ENCODE data around the gene SEC14L5.

The SEC14L5 gene

GRCh38 chr16:5027575-5028235, 69.6 kb downstream of the SEC14L5 start:
- no peak for TF ChIP-seq CTCF (IDR thresholded peaks at IDR 0.05; ENCODE audit: control insufficient read depth, extremely low read depth, insufficient read depth)
- no peak overlapping the region for H3K4me3 ChIP-seq (ENCODE audit: low read depth, low read length)
- DNase-seq (ENCODE audit: low read depth), result no peak

GRCh38 chr16:5028950-5029475, 70.9 kb downstream of the SEC14L5 start:
- no peak for DNase-seq (ENCODE audit: low read depth)
- H3K4me3 ChIP-seq (ENCODE audit: low read depth, low read length), result no peak overlapping the region
- no peak for TF ChIP-seq CTCF (IDR thresholded peaks at IDR 0.05; ENCODE audit: control insufficient read depth, extremely low read depth, insufficient read depth)

- DNase-seq (ENCODE audit: low read depth), result no peak
- TF ChIP-seq CTCF (IDR thresholded peaks at IDR 0.05; ENCODE audit: control insufficient read depth, extremely low read depth, insufficient read depth), result no peak
- H3K4me3 ChIP-seq (ENCODE audit: low read depth, low read length), result no peak overlapping the region
These were observed 72.2 kb downstream of the SEC14L5 start for GRCh38 chr16:5030251-5030870.

- no peak overlapping the region for H3K4me3 ChIP-seq (ENCODE audit: low read depth, low read length)
- no peak for DNase-seq (ENCODE audit: low read depth)
- no peak for TF ChIP-seq CTCF (IDR thresholded peaks at IDR 0.05; ENCODE audit: control insufficient read depth, extremely low read depth, insufficient read depth)
These were observed 73.5 kb downstream of the SEC14L5 start for GRCh38 chr16:5031601-5032000.

DNA sequence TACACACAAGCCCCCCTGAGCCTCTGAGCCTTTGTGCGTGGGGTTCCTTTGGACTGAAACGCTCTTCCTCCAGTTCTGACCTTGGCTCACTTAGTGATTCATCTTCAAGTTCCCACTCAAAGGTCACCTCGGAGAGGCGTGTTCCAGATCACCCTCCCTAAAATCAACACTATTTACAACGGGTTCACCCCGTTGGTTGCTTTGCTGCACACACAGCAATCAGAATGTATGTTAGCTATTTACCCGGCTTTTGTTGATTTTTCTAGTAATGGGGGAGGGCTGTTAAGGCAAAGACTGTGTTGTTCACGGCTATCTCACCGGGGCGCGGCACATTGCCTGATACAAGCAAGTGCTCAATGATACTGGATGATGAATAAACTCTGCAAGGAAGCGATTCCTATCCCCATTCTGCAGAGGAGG, 74.6 kb downstream of the SEC14L5 start:
- DNase-seq (ENCODE audit: low read depth), result no peak
- no peak for TF ChIP-seq CTCF (IDR thresholded peaks at IDR 0.05; ENCODE audit: control insufficient read depth, extremely low read depth, insufficient read depth)
- peak overlapping the region; percentile 79 for H3K4me3 ChIP-seq (ENCODE audit: low read depth, low read length)

DNA sequence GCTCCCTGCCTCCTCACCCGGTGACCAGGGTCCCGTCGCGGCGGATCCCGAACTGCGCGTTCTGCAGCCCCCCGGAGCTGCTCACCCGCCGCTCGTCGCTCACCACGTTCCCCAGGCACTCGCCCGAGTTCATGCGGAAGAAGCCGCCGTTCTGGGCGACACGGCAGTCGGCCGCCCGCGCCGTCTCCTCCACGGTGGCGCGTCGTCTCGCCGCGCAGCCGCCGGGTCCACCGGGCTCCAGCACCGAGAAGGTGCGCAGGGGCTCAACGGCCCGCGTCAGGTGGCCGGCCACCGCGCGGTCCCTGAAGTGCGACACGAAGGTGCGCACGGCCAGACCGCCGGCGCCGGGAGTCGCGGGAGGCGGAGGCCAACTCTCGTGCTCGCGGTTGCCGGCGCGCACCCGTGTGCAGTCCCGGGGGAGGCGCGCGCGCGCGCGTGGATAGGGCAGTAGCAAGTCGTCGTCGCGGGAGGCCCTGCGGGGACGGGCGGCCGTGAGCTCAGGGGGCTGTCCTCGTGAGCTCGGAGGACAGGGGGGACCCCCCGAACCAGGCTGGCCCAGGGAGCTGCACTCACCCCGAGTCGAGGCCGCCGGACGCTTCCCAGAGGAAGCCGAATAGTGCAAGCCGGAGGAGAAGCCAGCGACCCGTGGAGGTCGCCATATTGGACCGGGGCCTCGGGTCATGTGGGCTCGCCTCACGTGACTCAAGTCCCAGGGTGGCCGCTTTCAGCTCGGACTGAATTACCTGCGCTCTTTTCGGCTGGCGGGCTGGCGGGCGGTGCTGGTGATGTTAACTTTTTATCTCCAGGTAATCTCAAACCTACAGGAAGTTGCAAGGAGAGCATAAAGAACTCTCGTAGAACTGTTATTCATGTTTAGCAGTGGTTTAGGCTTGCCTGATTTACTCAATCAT, 75.4 kb downstream of the SEC14L5 start, which contains the start of gene NAGPA:
Gene NAGPA, minus strand, starts transcription at position 680 of the 911 bp plus-strand sequence. Its CDS starts 21 bp downstream, at position 659.
- TF ChIP-seq CTCF (IDR thresholded peaks at IDR 0.05; ENCODE audit: control insufficient read depth, extremely low read depth, insufficient read depth), result no peak
- peak within 1 kb of the TSS; percentile 79 for H3K4me3 ChIP-seq (ENCODE audit: low read depth, low read length)
- DNase-seq (ENCODE audit: low read depth), result peak; percentile 58

All from LNCaP clone FGC (cell line).